ENCODE data around the gene MAP3K5. TPM values are rescaled to one million over a fixed set of nuclear protein-coding genes. Genes with fewer than 3 reads are reported as not detected.

MAP3K5 gene
- total RNA-seq, 1 experiment from 2014 or later, result 2.1 TPM

DNA sequence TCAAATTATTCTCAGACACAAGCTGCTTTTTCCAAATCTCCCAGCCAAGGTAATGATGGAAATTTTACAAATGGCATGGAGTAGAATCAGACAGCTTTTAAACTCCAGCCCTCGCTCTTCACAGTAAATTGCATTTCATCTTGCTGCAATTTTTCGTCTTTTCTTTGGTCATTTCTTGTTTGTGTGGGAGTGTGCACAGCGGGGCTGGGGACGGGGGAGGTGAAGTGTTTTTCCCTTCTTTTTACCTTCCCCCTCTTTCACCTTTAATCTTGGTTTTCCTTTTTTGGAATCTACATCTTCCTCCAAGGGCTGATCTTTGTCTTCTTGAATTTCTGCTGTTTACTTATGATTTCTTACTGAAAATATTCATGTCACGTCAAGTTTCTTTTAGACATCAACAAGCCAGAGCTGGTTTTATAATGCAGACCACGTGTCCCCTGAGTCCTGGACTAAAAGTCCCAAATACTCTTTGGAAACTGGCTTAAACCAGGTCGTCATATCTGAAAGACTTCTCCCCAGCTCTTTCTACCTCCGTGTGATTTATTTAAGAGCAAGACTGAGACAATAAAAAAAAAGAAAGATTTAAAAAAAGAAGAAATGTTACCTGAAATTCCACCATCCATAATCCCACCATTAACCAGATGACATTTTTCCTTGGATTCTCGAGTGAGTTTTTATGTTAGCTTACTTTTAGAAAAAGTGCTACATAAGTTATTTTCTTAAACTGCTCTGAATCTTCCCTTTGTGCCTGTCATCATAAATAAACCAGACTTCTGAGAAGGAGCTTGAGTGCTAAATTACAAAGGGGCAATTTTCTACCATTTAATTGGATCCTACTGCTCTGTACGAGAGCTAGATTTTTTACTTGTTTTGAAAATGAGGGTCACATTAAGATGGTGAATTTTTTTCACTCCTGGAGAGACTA, 52.0 kb downstream of the MAP3K5 start:
- intact Hi-C loops (cut with micrococcal nuclease; ENCODE audit: unreplicated experiment), result no loop called here
- peaks cover 4% of the 10 kb centered on the region; the same call in 1 of the 2 replicates for H3K9me3 ChIP-seq
- H3K4me1 ChIP-seq, result no peaks in the 10 kb centered on the region
- no TSS peak for BruUV-seq (replicated peaks)
- no peaks in the 10 kb centered on the region for H3K36me3 Mint-ChIP-seq (ENCODE audit: insufficient read depth, unreplicated experiment)
- no peak for DNase-seq
- CTCF ChIA-PET, result interaction anchor here (1.0 kb wide), 1 partner anchor 52 kb away, joined by 6 read pairs; the partner anchor contains the start of gene MAP3K5
- H3K27me3 ChIP-seq (replicated peaks; ENCODE audit: control insufficient read depth, insufficient read depth, low read length), result no peaks in the 10 kb centered on the region
- H3K4me1 Mint-ChIP-seq (ENCODE audit: low read depth, unreplicated experiment), result no peaks in the 10 kb centered on the region
- no peak overlapping the region for H3K4me3 ChIP-seq (ENCODE audit: low read depth, low read length)
- no peaks in the 10 kb centered on the region for H3K27me3 Mint-ChIP-seq (ENCODE audit: insufficient read depth, unreplicated experiment)
- POLR2A ChIA-PET, result interaction anchor here (1.1 kb wide), 1 partner anchor 450 kb away, joined by 3 read pairs; no protein-coding TSS in a partner anchor
- H3K4me3 Mint-ChIP-seq (ENCODE audit: unreplicated experiment), result no peak overlapping the region
- no peaks in the 10 kb centered on the region for H3K36me3 ChIP-seq (ENCODE audit: control insufficient read depth, insufficient read depth, low read length)
- TF ChIP-seq, protein P1, sequence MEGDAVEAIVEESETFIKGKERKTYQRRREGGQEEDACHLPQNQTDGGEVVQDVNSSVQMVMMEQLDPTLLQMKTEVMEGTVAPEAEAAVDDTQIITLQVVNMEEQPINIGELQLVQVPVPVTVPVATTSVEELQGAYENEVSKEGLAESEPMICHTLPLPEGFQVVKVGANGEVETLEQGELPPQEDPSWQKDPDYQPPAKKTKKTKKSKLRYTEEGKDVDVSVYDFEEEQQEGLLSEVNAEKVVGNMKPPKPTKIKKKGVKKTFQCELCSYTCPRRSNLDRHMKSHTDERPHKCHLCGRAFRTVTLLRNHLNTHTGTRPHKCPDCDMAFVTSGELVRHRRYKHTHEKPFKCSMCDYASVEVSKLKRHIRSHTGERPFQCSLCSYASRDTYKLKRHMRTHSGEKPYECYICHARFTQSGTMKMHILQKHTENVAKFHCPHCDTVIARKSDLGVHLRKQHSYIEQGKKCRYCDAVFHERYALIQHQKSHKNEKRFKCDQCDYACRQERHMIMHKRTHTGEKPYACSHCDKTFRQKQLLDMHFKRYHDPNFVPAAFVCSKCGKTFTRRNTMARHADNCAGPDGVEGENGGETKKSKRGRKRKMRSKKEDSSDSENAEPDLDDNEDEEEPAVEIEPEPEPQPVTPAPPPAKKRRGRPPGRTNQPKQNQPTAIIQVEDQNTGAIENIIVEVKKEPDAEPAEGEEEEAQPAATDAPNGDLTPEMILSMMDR (IDR thresholded peaks at IDR 0.05; ENCODE audit: insufficient read depth in 1 of 2, low read depth in 1 of 2, low read length in 1 of 2, severe bottlenecking in 1 of 2, unreplicated experiment in 1 of 2), result no peak
- no peak overlapping the region for H3K27ac Mint-ChIP-seq (ENCODE audit: unreplicated experiment)
- no peaks in the 10 kb centered on the region for H3K9me3 Mint-ChIP-seq (ENCODE audit: unreplicated experiment)

DNA sequence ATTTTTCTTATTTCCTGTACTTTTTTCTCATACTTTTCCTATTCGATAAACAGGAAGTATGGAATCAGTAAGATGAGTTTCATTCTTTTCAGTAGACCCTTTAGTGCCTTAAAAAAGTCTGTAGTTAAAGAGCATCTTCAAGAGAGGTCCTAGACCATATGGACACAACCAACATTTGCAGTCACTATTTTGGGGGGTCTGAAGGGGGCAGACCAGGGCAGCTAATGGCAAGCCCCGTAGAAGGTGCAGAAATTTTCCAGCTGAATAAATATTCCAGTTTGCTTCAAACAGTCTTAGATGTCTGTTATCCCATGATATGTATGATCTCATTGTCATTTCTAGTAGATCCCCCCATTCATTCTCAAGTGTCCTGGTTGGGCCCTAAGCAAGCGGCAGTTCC, 52.8 kb downstream of the MAP3K5 start:
- intact Hi-C loops (cut with micrococcal nuclease; ENCODE audit: unreplicated experiment), result no loop called here
- H3K27me3 Mint-ChIP-seq (ENCODE audit: insufficient read depth, unreplicated experiment), result no peaks in the 10 kb centered on the region
- DNase-seq, result no peak
- ChIA-PET CTCF (interaction anchor here (1.0 kb wide), 1 partner anchor 53 kb away, joined by 6 read pairs; the partner anchor contains the start of gene MAP3K5), POLR2A (interaction anchor here (1.1 kb wide), 1 partner anchor 449 kb away, joined by 3 read pairs; no protein-coding TSS in a partner anchor)
- Histone ChIP-seq H3K4me1 (no peaks in the 10 kb centered on the region), H3K27me3 (replicated peaks; ENCODE audit: control insufficient read depth, insufficient read depth, low read length) (no peaks in the 10 kb centered on the region), H3K9me3 (peaks cover 4% of the 10 kb centered on the region; the same call in 1 of the 2 replicates), H3K36me3 (ENCODE audit: control insufficient read depth, insufficient read depth, low read length) (no peaks in the 10 kb centered on the region), H3K4me3 (ENCODE audit: low read depth, low read length) (no peak overlapping the region)
- no TSS peak for BruUV-seq (replicated peaks)
- H3K9me3 Mint-ChIP-seq (ENCODE audit: unreplicated experiment), result no peaks in the 10 kb centered on the region
- H3K36me3 Mint-ChIP-seq (ENCODE audit: insufficient read depth, unreplicated experiment), result no peaks in the 10 kb centered on the region
- TF ChIP-seq, protein P1 (IDR thresholded peaks at IDR 0.05; ENCODE audit: insufficient read depth in 1 of 2, low read depth in 1 of 2, low read length in 1 of 2, severe bottlenecking in 1 of 2, unreplicated experiment in 1 of 2), result no peak
- H3K27ac Mint-ChIP-seq (ENCODE audit: unreplicated experiment), result no peak overlapping the region
- no peak overlapping the region for H3K4me3 Mint-ChIP-seq (ENCODE audit: unreplicated experiment)
- no peaks in the 10 kb centered on the region for H3K4me1 Mint-ChIP-seq (ENCODE audit: low read depth, unreplicated experiment)

DNA sequence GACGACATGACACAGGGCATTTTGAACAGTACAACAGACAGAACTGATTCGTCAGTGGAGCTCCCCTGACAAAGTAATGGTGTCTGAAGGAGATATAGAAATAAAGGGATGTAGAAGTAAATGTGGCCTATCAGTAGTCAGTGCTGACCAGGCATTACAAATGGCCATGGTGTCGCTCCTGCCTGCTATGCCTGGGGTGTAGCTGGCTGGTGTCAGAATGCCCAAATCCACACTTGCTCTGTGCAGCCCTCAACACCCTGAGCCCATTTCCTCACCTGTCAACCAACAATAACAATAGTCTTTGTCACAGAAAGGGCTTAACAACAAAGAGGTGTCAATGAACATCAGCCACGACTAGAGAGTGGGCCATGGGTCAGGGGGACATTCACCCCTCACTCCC, 53.2 kb downstream of the MAP3K5 start:
- Histone ChIP-seq H3K36me3 (ENCODE audit: control insufficient read depth, insufficient read depth, low read length) (no peaks in the 10 kb centered on the region), H3K4me1 (no peaks in the 10 kb centered on the region), H3K9me3 (peaks cover 4% of the 10 kb centered on the region; the same call in 1 of the 2 replicates), H3K27me3 (replicated peaks; ENCODE audit: control insufficient read depth, insufficient read depth, low read length) (no peaks in the 10 kb centered on the region), H3K4me3 (ENCODE audit: low read depth, low read length) (no peak overlapping the region)
- Mint-ChIP-seq H3K4me3 (ENCODE audit: unreplicated experiment) (no peak overlapping the region), H3K27me3 (ENCODE audit: insufficient read depth, unreplicated experiment) (no peaks in the 10 kb centered on the region), H3K36me3 (ENCODE audit: insufficient read depth, unreplicated experiment) (no peaks in the 10 kb centered on the region), H3K9me3 (ENCODE audit: unreplicated experiment) (no peaks in the 10 kb centered on the region), H3K4me1 (ENCODE audit: low read depth, unreplicated experiment) (no peaks in the 10 kb centered on the region), H3K27ac (ENCODE audit: unreplicated experiment) (no peak overlapping the region)
- DNase-seq, result no peak
- TF ChIP-seq, protein P1 (IDR thresholded peaks at IDR 0.05; ENCODE audit: insufficient read depth in 1 of 2, low read depth in 1 of 2, low read length in 1 of 2, severe bottlenecking in 1 of 2, unreplicated experiment in 1 of 2), result no peak
- no TSS peak for BruUV-seq (replicated peaks)
- CTCF ChIA-PET, result interaction anchor here (1.0 kb wide), 2 partner anchors 53 kb away, joined by 3 to 6 read pairs; partner anchors contain the start of gene MAP3K5
- intact Hi-C loops (cut with micrococcal nuclease; ENCODE audit: unreplicated experiment), result no loop called here
- POLR2A ChIA-PET, result no interaction called here
